HK-2 (cell line): Measurements from ENCODE around the gene MXD4.
"Not testable (repeated sequence)": the region's sequence is repeated elsewhere in the genome, so short reads cannot be mapped to it uniquely, and the experiment has no call there.

ENCODE experiments used
- DNase-seq: peaks from one replicate; pipeline ENCODE4 v3.0.0-alpha.2; 2018; ENCODE audit not compliant: unreplicated experiment

The MXD4 gene

GRCh38 chr4:2219233-2219760 is 42.6 kb downstream of the MXD4 start:
- DNase-seq: no peak

GRCh38 chr4:2218436-2218835 is 43.5 kb downstream of the MXD4 start:
- DNase-seq: no peak

- DNase-seq: no peak
Measured at GRCh38 chr4:2217726-2218125, 44.2 kb downstream of the MXD4 start.

- no peak for DNase-seq
Measured at GRCh38 chr4:2212831-2213230, 49.1 kb downstream of the MXD4 start.

GRCh38 chr4:2202789-2203188 is 59.1 kb downstream of the MXD4 start:
- DNase-seq: not testable (repeated sequence)
